ENCODE data around the gene LXN.

GRCh38 chr3:158683230-158683962 is 10.9 kb upstream of the LXN start:
- no peak for TF ChIP-seq EZH2phosphoT487 (IDR thresholded peaks at IDR 0.05; ENCODE audit: insufficient read depth, low read depth)
- no peak for TF ChIP-seq EZH2 (IDR thresholded peaks at IDR 0.05; ENCODE audit: insufficient read depth, poor library complexity, severe bottlenecking)

All from GM23248 (cell line).